Mesenchymal stem cell (in vitro differentiated cells and primary cell): ENCODE results near the gene MPPED2.

Experiments
- DNase-seq: peaks from one replicate; pipeline ENCODE4 v3.0.0-alpha.2; 2013
- H2AFZ ChIP-seq: one replicate; pipeline ENCODE4 v1.6.1; 2013; ENCODE audit warnings: low read depth, mild to moderate bottlenecking, control low read depth, inconsistent platforms, low read length, moderate library complexity
- H2AK5ac ChIP-seq: 2 replicates; pipeline ENCODE4 v1.6.1; 2013; ENCODE audit warnings: low read length, moderate library complexity, mild to moderate bottlenecking, inconsistent platforms; ENCODE audit not compliant: severe bottlenecking
- H2BK120ac ChIP-seq: one replicate; pipeline ENCODE4 v1.6.1; 2013; ENCODE audit warnings: low read depth, mild to moderate bottlenecking, inconsistent platforms, low read length, moderate library complexity
- H2BK12ac ChIP-seq, 2 experiments: one replicate each; pipeline ENCODE4 v1.6.1; 2013; ENCODE audit warnings: inconsistent platforms in 2 of 2, low read length in 2 of 2, mild to moderate bottlenecking in 2 of 2, moderate library complexity in 2 of 2, control low read depth in 1 of 2
- H2BK15ac ChIP-seq: one replicate; pipeline ENCODE4 v1.6.1; 2013; ENCODE audit warnings: mild to moderate bottlenecking, low read depth, inconsistent platforms; ENCODE audit not compliant: poor library complexity, severe bottlenecking
- H2BK5ac ChIP-seq: 2 replicates; pipeline ENCODE4 v1.6.1; 2013; ENCODE audit warnings: low read depth, mild to moderate bottlenecking, low read length, control low read depth, inconsistent platforms; ENCODE audit not compliant: poor library complexity, severe bottlenecking
- H3K14ac ChIP-seq, 2 experiments: one replicate each; pipeline ENCODE4 v1.6.1; 2013; ENCODE audit warnings: inconsistent platforms in 2 of 2, low read length in 2 of 2, control low read depth in 1 of 2, mild to moderate bottlenecking in 1 of 2, moderate library complexity in 1 of 2
- H3K18ac ChIP-seq, 2 experiments: one replicate each; pipeline ENCODE4 v1.6.1; 2013; ENCODE audit warnings: inconsistent platforms in 2 of 2, low read length in 2 of 2, control low read depth in 1 of 2, low read depth in 1 of 2, mild to moderate bottlenecking in 1 of 2
- H3K23ac ChIP-seq, 2 experiments: one replicate each; pipeline ENCODE4 v1.6.1; 2013; ENCODE audit warnings: inconsistent platforms in 2 of 2, low read length in 2 of 2, mild to moderate bottlenecking in 2 of 2, moderate library complexity in 2 of 2, control low read depth in 1 of 2
- H3K27ac ChIP-seq: 2 replicates; pipeline ENCODE4 v1.5.1; 2013; ENCODE audit warnings: mild to moderate bottlenecking, moderate library complexity, low read length, control low read depth, inconsistent platforms; ENCODE audit not compliant: poor library complexity, severe bottlenecking
- H3K27me3 ChIP-seq, 2 experiments: 2 replicates each; pipeline versions ENCODE4 v1.6.1 to v1.7.0; 2013; ENCODE audit warnings: low read length in 2 of 2, mild to moderate bottlenecking in 2 of 2, moderate library complexity in 2 of 2, control low read depth in 1 of 2, inconsistent platforms in 1 of 2; ENCODE audit not compliant: control insufficient read depth in 1 of 2, insufficient read depth in 1 of 2
- H3K36me3 ChIP-seq, 2 experiments: 2 replicates each; pipeline versions ENCODE4 v1.6.1 to v1.7.0; 2013; ENCODE audit warnings: low read length in 2 of 2, control low read depth in 1 of 2, inconsistent platforms in 1 of 2, low read depth in 1 of 2, mild to moderate bottlenecking in 1 of 2; ENCODE audit not compliant: insufficient read depth in 2 of 2, control insufficient read depth in 1 of 2
- H3K4ac ChIP-seq, 2 experiments: one replicate each; pipeline ENCODE4 v1.6.1; 2013; ENCODE audit warnings: inconsistent platforms in 2 of 2, low read length in 2 of 2, mild to moderate bottlenecking in 2 of 2, moderate library complexity in 2 of 2, control low read depth in 1 of 2, low read depth in 1 of 2
- H3K4me1 ChIP-seq: 2 replicates; pipeline ENCODE4 v1.6.1; 2013; ENCODE audit warnings: low read depth, low read length, control low read depth; ENCODE audit not compliant: control insufficient read depth, insufficient read depth
- H3K4me2 ChIP-seq: 2 replicates; pipeline ENCODE4 v1.6.1; 2013; ENCODE audit warnings: low read length, mild to moderate bottlenecking, inconsistent platforms; ENCODE audit not compliant: poor library complexity, severe bottlenecking
- H3K4me3 ChIP-seq, 2 experiments: 2 replicates each; pipeline versions ENCODE4 v1.5.1 to v1.7.0; 2013; ENCODE audit warnings: low read length in 2 of 2, mild to moderate bottlenecking in 2 of 2, control low read depth in 1 of 2, low read depth in 1 of 2; ENCODE audit not compliant: insufficient read depth in 1 of 2
- H3K79me1 ChIP-seq: replicated peaks from 2 replicates; pipeline ENCODE4 v1.6.1; 2013; ENCODE audit warnings: mild to moderate bottlenecking, control low read depth, low read length, inconsistent platforms; ENCODE audit not compliant: poor library complexity, severe bottlenecking
- H3K9ac ChIP-seq: 2 replicates; pipeline ENCODE4 v1.7.0; 2013; ENCODE audit warnings: mild to moderate bottlenecking, low read length, moderate library complexity
- H3K9me3 ChIP-seq: 2 replicates; pipeline ENCODE4 v1.7.0; 2013; ENCODE audit warnings: mild to moderate bottlenecking, low read length; ENCODE audit not compliant: control insufficient read depth
- H4K8ac ChIP-seq: one replicate; pipeline ENCODE4 v1.6.1; 2013; ENCODE audit warnings: inconsistent platforms, mild to moderate bottlenecking, low read length, moderate library complexity
- H4K91ac ChIP-seq: one replicate; pipeline ENCODE4 v1.6.1; 2013; ENCODE audit warnings: mild to moderate bottlenecking, low read length, inconsistent platforms
- WGBS: methylation state at CpG from one replicate; pipeline ENCODE4 v1.1.7; 2013; ENCODE audit warnings: mixed read lengths; 5-methylcytosine and 5-hydroxymethylcytosine counted together

Gene MPPED2

GRCh38 chr11:30436801-30437200, 149.4 kb downstream of the MPPED2 start:
- no peaks in the 10 kb centered on the region for H3K9me3 ChIP-seq
- no peak overlapping the region for H4K8ac ChIP-seq
- no peak for DNase-seq
- no peak overlapping the region for H2BK120ac ChIP-seq
- no peak overlapping the region for H2BK5ac ChIP-seq
- H3K4ac ChIP-seq: no peak overlapping the region
- H2AFZ ChIP-seq: no peak overlapping the region
- H3K4me3 ChIP-seq: no peak overlapping the region
- WGBS: 67% methylated on average over 2 of the region's 3 CpGs
- H3K18ac ChIP-seq: no peak overlapping the region
- H3K9ac ChIP-seq: no peak overlapping the region
- no peak overlapping the region for H4K91ac ChIP-seq
- no peaks in the 10 kb centered on the region for H3K79me1 ChIP-seq
- H3K36me3 ChIP-seq: no peaks in the 10 kb centered on the region
- H3K27me3 ChIP-seq: peaks cover 0 to 5% of the 10 kb centered on the region in 2 experiments
- H3K4me2 ChIP-seq: no peak overlapping the region
- no peaks in the 10 kb centered on the region for H3K4me1 ChIP-seq
- H2AK5ac ChIP-seq: no peak overlapping the region
- no peak overlapping the region for H3K27ac ChIP-seq
- H3K14ac ChIP-seq: no peak overlapping the region
- H3K23ac ChIP-seq: no peak overlapping the region
- no peak overlapping the region for H2BK15ac ChIP-seq
- no peak overlapping the region for H2BK12ac ChIP-seq

DNA sequence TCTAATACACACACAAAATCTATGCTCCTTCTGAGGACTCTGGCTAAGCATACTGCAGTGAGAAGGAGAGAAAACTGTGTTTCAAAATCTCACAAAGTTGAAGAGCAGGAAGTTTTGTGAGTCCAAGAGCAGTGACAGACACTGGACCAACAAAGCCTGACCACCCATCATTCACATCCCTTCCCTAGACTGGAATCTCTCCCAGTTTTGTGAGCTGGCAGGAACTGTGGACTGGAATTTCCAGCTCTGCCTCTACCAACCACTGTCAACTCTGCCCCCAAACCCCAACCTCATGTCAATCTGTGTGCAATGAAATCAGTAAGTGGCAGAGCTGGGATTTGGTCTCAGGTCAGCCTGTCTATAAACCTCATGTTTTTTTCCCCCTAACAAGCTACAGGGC, 150.7 kb downstream of the MPPED2 start:
- Histone ChIP-seq H3K27me3 (peaks cover 0 to 5% of the 10 kb centered on the region in 2 experiments), H3K4ac (no peak overlapping the region), H3K79me1 (no peaks in the 10 kb centered on the region), H4K91ac (no peak overlapping the region), H3K14ac (no peak overlapping the region), H2BK120ac (no peak overlapping the region), H3K23ac (no peak overlapping the region), H3K4me2 (no peak overlapping the region), H3K4me3 (no peak overlapping the region), H3K36me3 (no peaks in the 10 kb centered on the region), H3K27ac (no peak overlapping the region), H2BK15ac (no peak overlapping the region), H3K4me1 (no peaks in the 10 kb centered on the region), H3K18ac (no peak overlapping the region), H4K8ac (no peak overlapping the region), H2AK5ac (no peak overlapping the region), H2BK12ac (no peak overlapping the region), H3K9me3 (no peaks in the 10 kb centered on the region), H2BK5ac (no peak overlapping the region), H2AFZ (no peak overlapping the region), H3K9ac (no peak overlapping the region)
- DNase-seq: no peak

DNA sequence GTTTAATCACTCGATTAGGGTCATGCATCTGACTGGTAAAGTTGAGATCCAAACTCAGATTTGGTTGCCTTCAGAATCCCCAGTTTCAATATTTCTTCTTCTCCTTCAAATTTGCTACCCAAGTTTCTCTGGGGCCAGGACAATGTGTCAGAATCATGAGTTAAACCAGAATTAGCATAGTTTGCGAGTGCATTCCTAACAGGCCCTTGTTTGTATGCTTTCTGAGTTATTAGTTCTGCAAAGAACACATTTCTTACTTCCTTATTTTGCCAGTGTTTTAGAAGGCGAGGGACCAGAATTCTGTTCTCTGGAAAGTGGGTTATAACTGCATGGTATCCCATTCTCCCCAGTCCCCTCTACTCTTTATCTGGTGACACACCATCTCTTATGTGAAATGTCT, 151.3 kb downstream of the MPPED2 start:
- Histone ChIP-seq H3K4ac (no peak overlapping the region), H3K9ac (no peak overlapping the region), H2AFZ (no peak overlapping the region), H3K14ac (no peak overlapping the region), H2BK120ac (no peak overlapping the region), H2AK5ac (no peak overlapping the region), H2BK5ac (no peak overlapping the region), H3K27me3 (peaks cover 0 to 5% of the 10 kb centered on the region in 2 experiments), H3K79me1 (no peaks in the 10 kb centered on the region), H4K91ac (no peak overlapping the region), H2BK12ac (no peak overlapping the region), H3K4me3 (no peak overlapping the region), H3K23ac (no peak overlapping the region), H3K4me1 (no peaks in the 10 kb centered on the region), H3K27ac (no peak overlapping the region), H3K18ac (no peak overlapping the region), H2BK15ac (no peak overlapping the region), H3K36me3 (no peaks in the 10 kb centered on the region), H4K8ac (no peak overlapping the region), H3K4me2 (no peak overlapping the region), H3K9me3 (no peaks in the 10 kb centered on the region)
- 76% methylated on average over 3 of the region's 3 CpGs for WGBS
- DNase-seq: no peak

GRCh38 chr11:30433831-30434230, 152.3 kb downstream of the MPPED2 start:
- H3K27ac ChIP-seq: no peak overlapping the region
- no peaks in the 10 kb centered on the region for H3K9me3 ChIP-seq
- no peak overlapping the region for H3K14ac ChIP-seq
- H3K9ac ChIP-seq: no peak overlapping the region
- H3K79me1 ChIP-seq: no peaks in the 10 kb centered on the region
- DNase-seq: no peak
- H2BK5ac ChIP-seq: no peak overlapping the region
- no peak overlapping the region for H2BK12ac ChIP-seq
- WGBS: 73% methylated on average over 1 of the region's 1 CpG
- no peak overlapping the region for H3K4me3 ChIP-seq
- H3K18ac ChIP-seq: no peak overlapping the region
- no peak overlapping the region for H3K4ac ChIP-seq
- H3K23ac ChIP-seq: no peak overlapping the region
- no peak overlapping the region for H2AK5ac ChIP-seq
- H4K91ac ChIP-seq: no peak overlapping the region
- H2BK15ac ChIP-seq: no peak overlapping the region
- peaks cover 0 to 5% of the 10 kb centered on the region in 2 experiments for H3K27me3 ChIP-seq
- no peak overlapping the region for H2BK120ac ChIP-seq
- H3K36me3 ChIP-seq: no peaks in the 10 kb centered on the region
- H4K8ac ChIP-seq: no peak overlapping the region
- no peak overlapping the region for H3K4me2 ChIP-seq
- no peaks in the 10 kb centered on the region for H3K4me1 ChIP-seq
- H2AFZ ChIP-seq: no peak overlapping the region
